Panc1 (cell line): ENCODE measurements around the gene ELF5. TPM values are rescaled to one million over a fixed set of nuclear protein-coding genes. Genes with fewer than 3 reads are reported as not detected.

Experiments used
- ATAC-seq: fragments of 200-7000 bp; cut with Tn5 transposase; 2 replicates; pipeline ENCODE4 v1.9.1; 2020; ENCODE audit warnings: mild to moderate bottlenecking, moderate library complexity
- BruUV-seq: library from RNA; stranded (reverse); fragments of 400-500 nt; replicated peaks from 2 replicates; lab custom pipeline; 2021; lab: Mats Ljungman, UMichigan
- CTCF ChIA-PET: fragments of 300-600 bp; sonication (Branson Sonifier 250); formaldehyde crosslinking; loops from one replicate; lab custom pipeline; 2022; ENCODE audit warnings: antibody characterized with exemption; lab: Charles Lee
- POLR2A ChIA-PET: fragments of 300-600 bp; sonication (Branson Sonifier 250); formaldehyde crosslinking; loops from one replicate; lab custom pipeline; 2022; ENCODE audit warnings: antibody characterized with exemption; lab: Charles Lee
- DNase-seq: peaks from one replicate; pipeline ENCODE4 v3.0.0-alpha.2; 2010; ENCODE audit warnings: low read depth, low spot score
- H3K27ac ChIP-seq: 2 replicates; pipeline ENCODE4 v1.5.1; 2011; ENCODE audit warnings: mild to moderate bottlenecking, low read length, inconsistent platforms
- H3K27me3 ChIP-seq: fragments of 200-500 bp; sonication (Bioruptor generic); 2 replicates; pipeline ENCODE4 v1.6.0; 2014; ENCODE audit warnings: low read length, inconsistent platforms; ENCODE audit not compliant: control insufficient read depth, insufficient read depth
- H3K36me3 ChIP-seq: fragments of 200-500 bp; sonication (Bioruptor generic); 2 replicates; pipeline ENCODE4 v1.5.1; 2014; ENCODE audit warnings: inconsistent platforms, mild to moderate bottlenecking, low read length, moderate library complexity; ENCODE audit not compliant: control insufficient read depth, insufficient read depth
- H3K4me1 ChIP-seq: 2 replicates; pipeline ENCODE4 v1.5.1; 2011; ENCODE audit warnings: inconsistent platforms, mild to moderate bottlenecking, low read length, moderate library complexity; ENCODE audit not compliant: control insufficient read depth, insufficient read depth
- H3K4me3 ChIP-seq, 2 experiments: 2 replicates each; pipeline ENCODE4 v1.5.1; 2011 to 2012; ENCODE audit warnings: low read depth in 2 of 2, low read length in 2 of 2, mild to moderate bottlenecking in 2 of 2, inconsistent platforms in 1 of 2, moderate library complexity in 1 of 2
- H3K9me3 ChIP-seq: fragments of 200-500 bp; sonication (Bioruptor generic); 2 replicates; pipeline ENCODE4 v1.5.1; 2014; ENCODE audit warnings: low read depth, mild to moderate bottlenecking, inconsistent platforms, low read length, moderate library complexity; ENCODE audit not compliant: control insufficient read depth, insufficient read depth
- CTCF ChIP-seq: fragments of 450-650 bp; IDR thresholded peaks from 2 replicates; pipeline ENCODE4 v1.5.1; 2017; ENCODE audit warnings: mild to moderate bottlenecking
- POLR2AphosphoS5 ChIP-seq: IDR thresholded peaks from 2 replicates; pipeline ENCODE4 v1.6.1; 2012; ENCODE audit warnings: mild to moderate bottlenecking, low read depth, low read length, moderate library complexity
- SIN3A ChIP-seq: IDR thresholded peaks from 2 replicates; pipeline ENCODE4 v1.6.1; 2012; ENCODE audit warnings: low read depth, mild to moderate bottlenecking, low read length, moderate library complexity, borderline replicate concordance; ENCODE audit not compliant: insufficient read depth
- TCF7L2 ChIP-seq: IDR thresholded peaks from 2 replicates; pipeline ENCODE4 v1.6.1; 2011; ENCODE audit warnings: mild to moderate bottlenecking, low read depth, low read length, inconsistent platforms
- in situ Hi-C: cut with HindIII; loops from 2 replicates; pipeline ENCODE4 v1.10.0; 2016; ENCODE audit warnings: low sequenced_read_pairs, low pct_unique_long_range_greater_than_20kb
- intact Hi-C: fragments of 100-400 bp; cut with micrococcal nuclease; formaldehyde crosslinking; loops from one replicate; pipeline ENCODE4 v1.10.0; 2022; ENCODE audit not compliant: unreplicated experiment
- total RNA-seq: library from RNA; stranded (reverse); gene quantifications from one replicate; pipeline ENCODE4 v1.2.1, GENCODE V29; 2021; ENCODE audit not compliant: unreplicated experiment
- TF ChIP-seq, protein P1 (sequence below), 2 experiments: IDR thresholded peaks; 2 replicates each; pipeline ENCODE4 v1.6.1; 2011 to 2012; ENCODE audit warnings: low read depth in 2 of 2, control low read depth in 1 of 2, low read length in 1 of 2, mild to moderate bottlenecking in 1 of 2, moderate library complexity in 1 of 2; ENCODE audit not compliant: insufficient read depth in 1 of 2

ELF5 gene
- total RNA-seq, 1 experiment from 2014 or later: not detected

DNA sequence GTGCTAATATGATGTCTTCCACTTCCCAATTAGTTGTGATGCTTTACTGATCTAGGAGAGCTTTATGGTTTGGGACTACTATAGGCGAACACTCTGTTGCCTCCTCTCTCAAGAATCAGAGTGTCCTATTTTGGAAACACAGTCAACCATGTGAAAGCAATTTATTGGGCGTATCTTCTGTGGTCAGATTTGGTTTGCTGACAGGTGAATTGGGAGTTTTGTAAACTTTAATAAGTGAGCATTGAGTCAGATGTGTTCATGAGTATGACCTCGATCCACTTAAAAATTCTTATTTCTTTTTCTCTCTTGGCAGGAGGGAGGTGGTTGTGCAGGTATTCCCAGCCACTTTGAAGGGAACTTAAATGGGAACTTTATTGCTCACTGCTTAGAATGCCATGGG lies 70.5 kb downstream of the ELF5 start:
- in situ Hi-C loops: no loop called here
- Histone ChIP-seq H3K27me3 (no peaks in the 10 kb centered on the region), H3K27ac (no peak overlapping the region), H3K4me1 (peaks cover 9% of the 10 kb centered on the region), H3K4me3 (no peak overlapping the region), H3K36me3 (no peaks in the 10 kb centered on the region; the same call in none of the 2 replicates), H3K9me3 (no peaks in the 10 kb centered on the region; the same call in 1 of the 2 replicates)
- ChIA-PET CTCF (no interaction called here), POLR2A (no interaction called here)
- no peak for ATAC-seq
- intact Hi-C loops: no loop called here
- BruUV-seq: no TSS peak
- TF ChIP-seq TCF7L2: no peak
- no peak for TF ChIP-seq POLR2AphosphoS5
- TF ChIP-seq SIN3A: no peak
- TF ChIP-seq CTCF: no peak
- TF ChIP-seq, protein P1, sequence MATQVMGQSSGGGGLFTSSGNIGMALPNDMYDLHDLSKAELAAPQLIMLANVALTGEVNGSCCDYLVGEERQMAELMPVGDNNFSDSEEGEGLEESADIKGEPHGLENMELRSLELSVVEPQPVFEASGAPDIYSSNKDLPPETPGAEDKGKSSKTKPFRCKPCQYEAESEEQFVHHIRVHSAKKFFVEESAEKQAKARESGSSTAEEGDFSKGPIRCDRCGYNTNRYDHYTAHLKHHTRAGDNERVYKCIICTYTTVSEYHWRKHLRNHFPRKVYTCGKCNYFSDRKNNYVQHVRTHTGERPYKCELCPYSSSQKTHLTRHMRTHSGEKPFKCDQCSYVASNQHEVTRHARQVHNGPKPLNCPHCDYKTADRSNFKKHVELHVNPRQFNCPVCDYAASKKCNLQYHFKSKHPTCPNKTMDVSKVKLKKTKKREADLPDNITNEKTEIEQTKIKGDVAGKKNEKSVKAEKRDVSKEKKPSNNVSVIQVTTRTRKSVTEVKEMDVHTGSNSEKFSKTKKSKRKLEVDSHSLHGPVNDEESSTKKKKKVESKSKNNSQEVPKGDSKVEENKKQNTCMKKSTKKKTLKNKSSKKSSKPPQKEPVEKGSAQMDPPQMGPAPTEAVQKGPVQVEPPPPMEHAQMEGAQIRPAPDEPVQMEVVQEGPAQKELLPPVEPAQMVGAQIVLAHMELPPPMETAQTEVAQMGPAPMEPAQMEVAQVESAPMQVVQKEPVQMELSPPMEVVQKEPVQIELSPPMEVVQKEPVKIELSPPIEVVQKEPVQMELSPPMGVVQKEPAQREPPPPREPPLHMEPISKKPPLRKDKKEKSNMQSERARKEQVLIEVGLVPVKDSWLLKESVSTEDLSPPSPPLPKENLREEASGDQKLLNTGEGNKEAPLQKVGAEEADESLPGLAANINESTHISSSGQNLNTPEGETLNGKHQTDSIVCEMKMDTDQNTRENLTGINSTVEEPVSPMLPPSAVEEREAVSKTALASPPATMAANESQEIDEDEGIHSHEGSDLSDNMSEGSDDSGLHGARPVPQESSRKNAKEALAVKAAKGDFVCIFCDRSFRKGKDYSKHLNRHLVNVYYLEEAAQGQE (IDR thresholded peaks at IDR 0.05; ENCODE audit: insufficient read depth in 1 of 2, low read depth in 2 of 2, low read length in 1 of 2): no peak
- DNase-seq: no peak

GRCh38 chr11:34441814-34442213 lies 71.8 kb downstream of the ELF5 start:
- H3K27ac ChIP-seq: no peak overlapping the region
- TF ChIP-seq, protein P1 (IDR thresholded peaks at IDR 0.05; ENCODE audit: insufficient read depth in 1 of 2, low read depth in 2 of 2, low read length in 1 of 2): no peak
- no peak for TF ChIP-seq TCF7L2
- TF ChIP-seq SIN3A: no peak
- TF ChIP-seq CTCF: no peak
- TF ChIP-seq POLR2AphosphoS5: no peak
- H3K4me1 ChIP-seq: peaks cover 9% of the 10 kb centered on the region
- H3K9me3 ChIP-seq: no peaks in the 10 kb centered on the region; the same call in 1 of the 2 replicates
- no peaks in the 10 kb centered on the region; the same call in 1 of the 2 replicates for H3K36me3 ChIP-seq
- no TSS peak for BruUV-seq
- in situ Hi-C loops: no loop called here
- no peak overlapping the region for H3K4me3 ChIP-seq
- ATAC-seq (no peak), DNase-seq (no peak)
- CTCF ChIA-PET: no interaction called here
- POLR2A ChIA-PET: no interaction called here
- no peaks in the 10 kb centered on the region for H3K27me3 ChIP-seq
- intact Hi-C loops: no loop called here
